Spleen (tissue), 7 donors: Measurements from ENCODE around the gene FOCAD.

ENCODE experiments used
- POLR2A ChIP-seq, 3 donors: fragments of 450-650 bp; IDR thresholded peaks; one replicate each; pipeline ENCODE4 v1.5.1; 2017; ENCODE audit warnings: antibody characterized with exemption in 3 of 3, mild to moderate bottlenecking in 1 of 3
- TF ChIP-seq, protein P1 (sequence below), 11 experiments: fragments of 200-600 bp in 7 of 11; fragments of 450-650 bp in 4 of 11; sonication (generic) in 4 of 11; IDR thresholded peaks in 8 of 11; conservative IDR thresholded peaks in 3 of 11; 1 replicate in 7 of 11; 2 replicates in 4 of 11; pipeline versions ENCODE4 v1.4.0 to v1.8.0; 2016 to 2021; ENCODE audit warnings: antibody characterized with exemption in 11 of 11, inconsistent platforms in 4 of 11, mild to moderate bottlenecking in 1 of 11
- donor health status: DM: no; HTN: no; CAD: no; lungs with moderate emphysema.
- donor health status: DM: no; HTN: no; CAD: no.
- donor health status: DM: no; HTN: no; CAD: no.

DNA sequence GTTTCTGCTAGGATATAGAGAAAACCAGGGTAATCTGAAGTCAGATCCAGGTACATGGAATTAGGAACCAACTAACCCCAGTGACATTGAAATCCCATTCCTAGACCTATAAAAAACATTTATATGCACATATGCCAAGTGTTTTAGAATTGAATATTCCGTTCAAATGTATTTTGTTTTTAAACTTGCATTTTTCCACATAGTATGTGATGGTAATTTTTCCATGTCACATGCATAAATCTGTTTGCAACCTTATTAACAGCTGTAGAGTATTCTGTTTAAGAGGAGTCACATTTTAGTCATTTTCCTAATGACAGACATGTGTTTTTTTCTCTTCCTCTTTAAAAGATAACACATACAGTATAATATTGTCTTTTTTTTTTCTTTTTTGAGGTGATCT is 50.2 kb downstream of the FOCAD start:
- TF ChIP-seq, protein P1, sequence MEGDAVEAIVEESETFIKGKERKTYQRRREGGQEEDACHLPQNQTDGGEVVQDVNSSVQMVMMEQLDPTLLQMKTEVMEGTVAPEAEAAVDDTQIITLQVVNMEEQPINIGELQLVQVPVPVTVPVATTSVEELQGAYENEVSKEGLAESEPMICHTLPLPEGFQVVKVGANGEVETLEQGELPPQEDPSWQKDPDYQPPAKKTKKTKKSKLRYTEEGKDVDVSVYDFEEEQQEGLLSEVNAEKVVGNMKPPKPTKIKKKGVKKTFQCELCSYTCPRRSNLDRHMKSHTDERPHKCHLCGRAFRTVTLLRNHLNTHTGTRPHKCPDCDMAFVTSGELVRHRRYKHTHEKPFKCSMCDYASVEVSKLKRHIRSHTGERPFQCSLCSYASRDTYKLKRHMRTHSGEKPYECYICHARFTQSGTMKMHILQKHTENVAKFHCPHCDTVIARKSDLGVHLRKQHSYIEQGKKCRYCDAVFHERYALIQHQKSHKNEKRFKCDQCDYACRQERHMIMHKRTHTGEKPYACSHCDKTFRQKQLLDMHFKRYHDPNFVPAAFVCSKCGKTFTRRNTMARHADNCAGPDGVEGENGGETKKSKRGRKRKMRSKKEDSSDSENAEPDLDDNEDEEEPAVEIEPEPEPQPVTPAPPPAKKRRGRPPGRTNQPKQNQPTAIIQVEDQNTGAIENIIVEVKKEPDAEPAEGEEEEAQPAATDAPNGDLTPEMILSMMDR (IDR thresholded peaks at IDR 0.05 in 8 of 11, conservative IDR thresholded peaks at IDR 0.05 in 3 of 11), result no peak
- TF ChIP-seq POLR2A (IDR thresholded peaks at IDR 0.05), result no peak
